Measurements from ENCODE around the gene RAB27B.

RAB27B gene

GRCh38 chr18:54872681-54873080 lies 44.4 kb downstream of the RAB27B start:
- DNase-seq: no peak

- no peak for DNase-seq
These were observed 45.6 kb downstream of the RAB27B start for GRCh38 chr18:54873884-54874255.

GRCh38 chr18:54875063-54875462 lies 46.8 kb downstream of the RAB27B start:
- no peak for DNase-seq

- DNase-seq: no peak
These were observed 48.8 kb downstream of the RAB27B start for GRCh38 chr18:54877076-54877475.

GRCh38 chr18:54878159-54878622 lies 49.9 kb downstream of the RAB27B start:
- no peak for DNase-seq

- DNase-seq: no peak
These were observed 50.5 kb downstream of the RAB27B start for GRCh38 chr18:54878659-54879358.

- no peak for DNase-seq
These were observed 51.4 kb downstream of the RAB27B start for GRCh38 chr18:54879691-54880090.

GRCh38 chr18:54880395-54881105 lies 52.3 kb downstream of the RAB27B start:
- DNase-seq: no peak

GRCh38 chr18:54881229-54881768 lies 53.0 kb downstream of the RAB27B start:
- no peak for DNase-seq

- no peak for DNase-seq
These were observed 54.0 kb downstream of the RAB27B start for GRCh38 chr18:54882318-54882717.

- DNase-seq: no peak
These were observed 55.7 kb downstream of the RAB27B start for GRCh38 chr18:54883816-54884604.

GRCh38 chr18:54888378-54888777 lies 60.1 kb downstream of the RAB27B start:
- DNase-seq: no peak

- DNase-seq: no peak
These were observed 60.7 kb downstream of the RAB27B start for GRCh38 chr18:54888933-54889332.

- DNase-seq: no peak
These were observed 71.2 kb downstream of the RAB27B start for GRCh38 chr18:54899500-54899899.

- no peak for DNase-seq
These were observed 72.0 kb downstream of the RAB27B start for GRCh38 chr18:54900290-54900689.

GRCh38 chr18:54904581-54904980 lies 76.3 kb downstream of the RAB27B start:
- no peak for DNase-seq

GRCh38 chr18:54905629-54906028 lies 77.4 kb downstream of the RAB27B start:
- DNase-seq: no peak

GRCh38 chr18:54906331-54907185 lies 78.3 kb downstream of the RAB27B start:
- no peak for DNase-seq

- no peak for DNase-seq
These were observed 81.3 kb downstream of the RAB27B start for GRCh38 chr18:54909538-54909937.

- no peak for DNase-seq
These were observed 82.1 kb downstream of the RAB27B start for GRCh38 chr18:54910161-54910919.

GRCh38 chr18:54911551-54911950 lies 83.3 kb downstream of the RAB27B start:
- DNase-seq: no peak

GRCh38 chr18:54914816-54915215 lies 86.5 kb downstream of the RAB27B start:
- DNase-seq: no peak
